H1 (cell line): ENCODE measurements around the gene TEKT3. TPM values are rescaled to one million over a fixed set of nuclear protein-coding genes. Genes with fewer than 3 reads are reported as not detected.

ENCODE experiments used
- BRCA1 ChIP-seq: IDR thresholded peaks from 2 replicates; pipeline ENCODE4 v1.6.1; 2012; ENCODE audit warnings: low read depth, low read length, improper control_type of control experiment
- CBX8 ChIP-seq: fragments of 300-800, 300-1000 bp; sonication (generic); IDR thresholded peaks from 2 replicates; pipeline ENCODE4 v1.7.1; 2016; ENCODE audit warnings: low read depth, low read length, borderline replicate concordance
- CREB1 ChIP-seq: IDR thresholded peaks from 2 replicates; pipeline ENCODE4 v1.6.1; 2012; ENCODE audit warnings: inconsistent platforms
- CTCF ChIP-seq, 3 experiments: IDR thresholded peaks; 1 replicate in 2 of 3; 2 replicates in 1 of 3; pipeline versions ENCODE4 v1.5.1 to v1.6.1; 2011; ENCODE audit warnings: low read length in 3 of 3, mild to moderate bottlenecking in 3 of 3, inconsistent platforms in 2 of 3, low read depth in 1 of 3, moderate library complexity in 1 of 3; ENCODE audit not compliant: insufficient read depth in 1 of 3; ENCODE audit errors: control extremely low read depth in 1 of 3
- MAX ChIP-seq: IDR thresholded peaks from 2 replicates; pipeline ENCODE4 v1.6.1; 2012; ENCODE audit warnings: inconsistent platforms
- NRF1 ChIP-seq: IDR thresholded peaks from 2 replicates; pipeline ENCODE4 v1.6.1; 2011; ENCODE audit warnings: mild to moderate bottlenecking, low read depth, low read length, improper control_type of control experiment
- SIN3A ChIP-seq, 2 experiments: IDR thresholded peaks in 1 of 2; conservative IDR thresholded peaks in 1 of 2; 2 replicates each; pipeline ENCODE4 v1.6.1; 2011 to 2012; ENCODE audit warnings: low read length in 2 of 2, improper control_type of control experiment in 1 of 2, low read depth in 1 of 2, mild to moderate bottlenecking in 1 of 2
- SP2 ChIP-seq: IDR thresholded peaks from 2 replicates; pipeline ENCODE4 v1.6.1; 2012; ENCODE audit warnings: mild to moderate bottlenecking, low read length, inconsistent platforms
- TAF1 ChIP-seq: IDR thresholded peaks from 2 replicates; pipeline ENCODE4 v1.6.1; 2011; ENCODE audit warnings: mild to moderate bottlenecking, low read depth, low read length
- TAF7 ChIP-seq: optimal IDR thresholded peaks from 2 replicates; pipeline ENCODE3; 2011; ENCODE audit warnings: low read depth, mild to moderate bottlenecking, inconsistent platforms, low read length, moderate library complexity, borderline replicate concordance
- TBP ChIP-seq: IDR thresholded peaks from 2 replicates; pipeline ENCODE4 v1.6.1; 2011; ENCODE audit warnings: low read depth, low read length, improper control_type of control experiment
- polyA plus RNA-seq, 7 experiments: library from polyadenylated mRNA; depleted of rRNA in 3 of 7; stranded (reverse) in 5 of 7; unstranded in 2 of 7; fragments of >200 nt in 5 of 7; fragments of 200-250 nt in 2 of 7; gene quantifications; 1 replicate in 5 of 7; 2 replicates in 1 of 7; 4 replicates in 1 of 7; pipeline versions ENCODE4 v1.2.1 to v1.2.3, GENCODE V29; 2011 to 2013; ENCODE audit warnings: missing spikeins in 2 of 7, mixed read lengths in 2 of 7
- total RNA-seq: library from RNA; stranded (reverse); fragmentation: NEBNext Ultra II Directional; extraction: Animal tissue kit (Norgen Biotek cat#: 25700); gene quantifications from 2 replicates; pipeline ENCODE4 v1.2.1, GENCODE V29; 2021
- TF ChIP-seq, protein P1 (sequence below): IDR thresholded peaks from 2 replicates; pipeline ENCODE4 v1.6.1; 2011; ENCODE audit warnings: low read depth, mild to moderate bottlenecking, low read length; ENCODE audit not compliant: insufficient read depth
- TF ChIP-seq, protein P2 (sequence below): IDR thresholded peaks from 2 replicates; pipeline ENCODE4 v1.6.1; 2012; ENCODE audit warnings: inconsistent platforms

TEKT3 gene
- total and polyA plus RNA-seq, 2 of the 8 experiments (the other 6 are each of a cell fraction or from before 2014, with no cell fraction given), result 2.2 to 2.9 TPM

DNA sequence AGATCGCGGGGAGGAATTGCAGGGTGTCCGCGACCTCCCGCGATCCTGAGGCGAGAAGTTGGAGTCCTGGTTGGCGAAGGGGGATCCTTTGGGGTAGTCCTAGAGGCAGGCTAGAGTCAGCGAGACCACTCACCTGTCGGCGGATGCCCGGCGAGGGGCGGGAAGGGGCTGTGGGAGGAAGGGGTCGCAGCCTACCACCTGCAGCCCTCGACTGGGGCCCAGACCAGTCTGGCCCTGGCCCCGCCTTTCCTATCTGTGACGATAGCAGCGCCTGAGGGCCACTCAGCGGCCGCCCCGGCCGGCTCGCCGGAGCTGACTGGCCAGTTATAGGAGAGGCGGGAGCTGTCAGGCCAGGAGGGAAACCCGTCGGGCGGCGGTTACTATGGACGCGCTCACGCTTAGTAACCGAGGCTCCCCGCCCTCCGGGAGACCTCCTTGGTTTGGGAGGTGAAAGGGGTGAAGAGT, at the start of gene TEKT3 (continued):
- no peak for TF ChIP-seq CTCF (IDR thresholded peaks at IDR 0.05; ENCODE audit: control extremely low read depth in 1 of 3, insufficient read depth in 1 of 3, low read depth in 1 of 3, low read length in 3 of 3)
- peak; percentile 88 for TF ChIP-seq CREB1
- TF ChIP-seq TAF7, result no peak
- TF ChIP-seq NRF1, result no peak
- TF ChIP-seq BRCA1, result no peak
- TF ChIP-seq SP2, result peak; percentile 28; the same call in 1 of the 2 replicates
- no peak for TF ChIP-seq CBX8
- TF ChIP-seq, protein P1, sequence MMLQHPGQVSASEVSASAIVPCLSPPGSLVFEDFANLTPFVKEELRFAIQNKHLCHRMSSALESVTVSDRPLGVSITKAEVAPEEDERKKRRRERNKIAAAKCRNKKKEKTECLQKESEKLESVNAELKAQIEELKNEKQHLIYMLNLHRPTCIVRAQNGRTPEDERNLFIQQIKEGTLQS, result no peak
- TF ChIP-seq SIN3A (conservative IDR thresholded peaks at IDR 0.05 in 1 of 2, IDR thresholded peaks at IDR 0.05 in 1 of 2; ENCODE audit: low read depth in 1 of 2, low read length in 2 of 2), result peak; percentile 23 to 90; a peak in 2 of 4 replicates
- TF ChIP-seq TBP, result 0 out of 2 replicates have a peak, but pooled peaks have one; percentile 18
- no peak for TF ChIP-seq TAF1
- TF ChIP-seq, protein P2, sequence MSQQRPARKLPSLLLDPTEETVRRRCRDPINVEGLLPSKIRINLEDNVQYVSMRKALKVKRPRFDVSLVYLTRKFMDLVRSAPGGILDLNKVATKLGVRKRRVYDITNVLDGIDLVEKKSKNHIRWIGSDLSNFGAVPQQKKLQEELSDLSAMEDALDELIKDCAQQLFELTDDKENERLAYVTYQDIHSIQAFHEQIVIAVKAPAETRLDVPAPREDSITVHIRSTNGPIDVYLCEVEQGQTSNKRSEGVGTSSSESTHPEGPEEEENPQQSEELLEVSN, result peak; percentile 84
- peak; percentile 61 for TF ChIP-seq MAX
